HCT116 (cell line): ENCODE data around the gene C10orf120.

Experiments
- EZH2 ChIP-seq: fragments of 200-600 bp; sonication (generic); IDR thresholded peaks from 2 replicates; pipeline ENCODE4 v1.6.1; 2017; ENCODE audit warnings: antibody characterized with exemption, mixed run types
- EZH2phosphoT487 ChIP-seq: fragments of 200-600 bp; IDR thresholded peaks from 2 replicates; pipeline ENCODE4 v1.6.1; 2018; ENCODE audit warnings: antibody characterized with exemption, borderline replicate concordance
- POLR2AphosphoS5 ChIP-seq: IDR thresholded peaks from 2 replicates; pipeline ENCODE4 v1.6.1; 2011; ENCODE audit warnings: mild to moderate bottlenecking, low read depth, low read length, moderate library complexity
- SP1 ChIP-seq: IDR thresholded peaks from 2 replicates; pipeline ENCODE4 v1.6.1; 2012; ENCODE audit warnings: low read depth
- SRF ChIP-seq: IDR thresholded peaks from 2 replicates; pipeline ENCODE4 v1.6.1; 2012; ENCODE audit warnings: low read depth
- TF ChIP-seq, protein P1 (sequence below), 3 experiments: fragments of 200-600 bp in 1 of 3; sonication (generic) in 1 of 3; IDR thresholded peaks in 2 of 3; conservative IDR thresholded peaks in 1 of 3; 2 replicates each; pipeline ENCODE4 v1.5.1; 2012 to 2017; ENCODE audit warnings: low read depth in 2 of 3, low read length in 2 of 3, antibody characterized with exemption in 1 of 3, borderline replicate concordance in 1 of 3, control low read depth in 1 of 3, mild to moderate bottlenecking in 1 of 3, mixed read lengths in 1 of 3, mixed run types in 1 of 3, moderate library complexity in 1 of 3; ENCODE audit not compliant: insufficient read depth in 1 of 3
- TF ChIP-seq, protein P2 (sequence below): IDR thresholded peaks from 2 replicates; pipeline ENCODE4 v1.6.1; 2012

DNA sequence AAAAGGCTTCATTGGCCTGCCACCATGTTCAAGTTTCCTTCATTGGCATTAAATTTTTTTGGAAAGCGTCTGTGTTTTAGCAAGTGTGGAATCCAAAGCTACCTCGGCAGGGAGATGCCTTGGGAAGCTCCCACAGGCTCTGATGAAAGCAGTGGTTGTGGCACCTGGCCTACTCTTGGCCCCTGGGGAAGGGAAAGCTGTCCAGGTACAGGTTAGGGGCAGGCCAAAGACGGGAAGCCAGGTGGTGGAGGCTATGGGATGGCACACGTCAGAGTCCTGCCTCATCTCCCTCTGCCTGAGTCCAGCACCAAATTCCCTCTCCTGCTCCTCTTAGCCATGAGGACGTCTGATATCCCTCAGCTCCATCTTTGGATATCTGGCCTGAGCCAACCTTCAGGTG, 49.7 kb downstream of the C10orf120 start:
- TF ChIP-seq EZH2phosphoT487 (no peak), EZH2 (no peak), SP1 (no peak), SRF (no peak), POLR2AphosphoS5 (no peak)
- TF ChIP-seq, protein P1, sequence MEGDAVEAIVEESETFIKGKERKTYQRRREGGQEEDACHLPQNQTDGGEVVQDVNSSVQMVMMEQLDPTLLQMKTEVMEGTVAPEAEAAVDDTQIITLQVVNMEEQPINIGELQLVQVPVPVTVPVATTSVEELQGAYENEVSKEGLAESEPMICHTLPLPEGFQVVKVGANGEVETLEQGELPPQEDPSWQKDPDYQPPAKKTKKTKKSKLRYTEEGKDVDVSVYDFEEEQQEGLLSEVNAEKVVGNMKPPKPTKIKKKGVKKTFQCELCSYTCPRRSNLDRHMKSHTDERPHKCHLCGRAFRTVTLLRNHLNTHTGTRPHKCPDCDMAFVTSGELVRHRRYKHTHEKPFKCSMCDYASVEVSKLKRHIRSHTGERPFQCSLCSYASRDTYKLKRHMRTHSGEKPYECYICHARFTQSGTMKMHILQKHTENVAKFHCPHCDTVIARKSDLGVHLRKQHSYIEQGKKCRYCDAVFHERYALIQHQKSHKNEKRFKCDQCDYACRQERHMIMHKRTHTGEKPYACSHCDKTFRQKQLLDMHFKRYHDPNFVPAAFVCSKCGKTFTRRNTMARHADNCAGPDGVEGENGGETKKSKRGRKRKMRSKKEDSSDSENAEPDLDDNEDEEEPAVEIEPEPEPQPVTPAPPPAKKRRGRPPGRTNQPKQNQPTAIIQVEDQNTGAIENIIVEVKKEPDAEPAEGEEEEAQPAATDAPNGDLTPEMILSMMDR (IDR thresholded peaks at IDR 0.05 in 2 of 3, conservative IDR thresholded peaks at IDR 0.05 in 1 of 3; ENCODE audit: borderline replicate concordance in 1 of 3, insufficient read depth in 1 of 3, low read depth in 2 of 3, low read length in 2 of 3) = no peak
- TF ChIP-seq, protein P2, sequence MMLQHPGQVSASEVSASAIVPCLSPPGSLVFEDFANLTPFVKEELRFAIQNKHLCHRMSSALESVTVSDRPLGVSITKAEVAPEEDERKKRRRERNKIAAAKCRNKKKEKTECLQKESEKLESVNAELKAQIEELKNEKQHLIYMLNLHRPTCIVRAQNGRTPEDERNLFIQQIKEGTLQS = no peak
